HG02588 (cell line): ENCODE data around the gene ALDH1B1.
"Not testable (repeated sequence)": the region's sequence is repeated elsewhere in the genome, so short reads cannot be mapped to it uniquely, and the experiment has no call there.

Experiments
- ATAC-seq: cut with Tn5 transposase; IDR thresholded peaks from one replicate; pipeline ENCODE4 v1.9.1; 2021; ENCODE audit warnings: mild to moderate bottlenecking, moderate library complexity; ENCODE audit not compliant: unreplicated experiment

Gene ALDH1B1

GRCh38 chr9:38385896-38386295 is 6.6 kb upstream of the ALDH1B1 start:
- no peak for ATAC-seq

GRCh38 chr9:38386319-38386895 is 6.1 kb upstream of the ALDH1B1 start:
- no peak for ATAC-seq

- ATAC-seq, result no peak
Measured at GRCh38 chr9:38387066-38387465, 5.4 kb upstream of the ALDH1B1 start.

GRCh38 chr9:38387751-38388150 is 4.8 kb upstream of the ALDH1B1 start:
- no peak for ATAC-seq

GRCh38 chr9:38388283-38389223 is 3.9 kb upstream of the ALDH1B1 start:
- no peak for ATAC-seq

- no peak for ATAC-seq
Measured at GRCh38 chr9:38389313-38389712, 3.2 kb upstream of the ALDH1B1 start.

GRCh38 chr9:38390442-38390841 is 2.1 kb upstream of the ALDH1B1 start:
- ATAC-seq, result no peak

- no peak for ATAC-seq
Measured at GRCh38 chr9:38390851-38391250, 1.7 kb upstream of the ALDH1B1 start.

- no peak for ATAC-seq
Measured at GRCh38 chr9:38391278-38392118, 1.0 kb upstream of the ALDH1B1 start.

GRCh38 chr9:38393128-38393796 is 760 bp downstream of the ALDH1B1 start:
- no peak for ATAC-seq

GRCh38 chr9:38394416-38394815 is 1.9 kb downstream of the ALDH1B1 start:
- no peak for ATAC-seq

GRCh38 chr9:38395653-38396370 is 3.3 kb downstream of the ALDH1B1 start:
- no peak for ATAC-seq

- no peak for ATAC-seq
Measured at GRCh38 chr9:38396371-38396671, 3.8 kb downstream of the ALDH1B1 start.

GRCh38 chr9:38399191-38399590 is 6.7 kb downstream of the ALDH1B1 start:
- ATAC-seq, result not testable (repeated sequence)

- ATAC-seq, result no peak
Measured at GRCh38 chr9:38401994-38402393, 9.5 kb downstream of the ALDH1B1 start.

- ATAC-seq, result no peak
Measured at GRCh38 chr9:38404314-38404713, 11.8 kb downstream of the ALDH1B1 start.

- no peak for ATAC-seq
Measured at GRCh38 chr9:38405785-38406184, 13.3 kb downstream of the ALDH1B1 start.

- no peak for ATAC-seq
Measured at GRCh38 chr9:38406476-38407186, 14.1 kb downstream of the ALDH1B1 start.

- no peak for ATAC-seq
Measured at GRCh38 chr9:38408719-38409118, 16.2 kb downstream of the ALDH1B1 start.

GRCh38 chr9:38412751-38413150 is 20.2 kb downstream of the ALDH1B1 start:
- no peak for ATAC-seq
